SK-N-MC (cell line): Measurements from ENCODE around the gene ENHO.

Experiments used
- EZH2 ChIP-seq: fragments of 200-600 bp; sonication (generic); IDR thresholded peaks from one replicate; pipeline ENCODE4 v1.6.1; 2017; ENCODE audit warnings: antibody characterized with exemption
- FOXP2 ChIP-seq: optimal IDR thresholded peaks from 2 replicates; pipeline ENCODE3; 2011; ENCODE audit warnings: mild to moderate bottlenecking, moderate library complexity; ENCODE audit not compliant: insufficient read depth; ENCODE audit errors: extremely low read length, control extremely low read depth
- POLR2AphosphoS5 ChIP-seq: IDR thresholded peaks from 2 replicates; pipeline ENCODE4 v1.6.1; 2012; ENCODE audit warnings: mild to moderate bottlenecking, low read depth, low read length, borderline replicate concordance

GRCh38 chr9:34555936-34556525 is 33.2 kb upstream of the ENHO start:
- no peak for TF ChIP-seq EZH2
- TF ChIP-seq POLR2AphosphoS5 = no peak
- TF ChIP-seq FOXP2 = no peak
